ENCODE measurements around the gene RTN3.
"Not testable (repeated sequence)": the region's sequence is repeated elsewhere in the genome, so short reads cannot be mapped to it uniquely, and the experiment has no call there.

The RTN3 gene

GRCh38 chr11:63681321-63682065, at the start of gene RTN3:
TSS of gene RTN3 (plus strand) at chr11:63681500. CDS start at chr11:63681637, 137 bp downstream.
- Mint-ChIP-seq H3K27me3 (no peaks in the 10 kb centered on the region), H3K4me3 (peak within 1 kb of the TSS; percentile 94), H3K9me3 (no peaks in the 10 kb centered on the region), H3K36me3 (ENCODE audit: low read depth) (peaks cover 2% of the 10 kb centered on the region), H3K4me1 (peaks cover 34% of the 10 kb centered on the region), H3K27ac (peak within 1 kb of the TSS; percentile 91)
- ATAC-seq (peak; percentile 96), DNase-seq (peak; percentile 99)

- Mint-ChIP-seq H3K36me3 (ENCODE audit: low read depth) (peaks cover 20% of the 10 kb centered on the region), H3K27ac (no peak overlapping the region), H3K4me3 (no peak overlapping the region), H3K27me3 (no peaks in the 10 kb centered on the region), H3K4me1 (peaks cover 11% of the 10 kb centered on the region), H3K9me3 (no peaks in the 10 kb centered on the region)
- DNase-seq (peak; percentile 67), ATAC-seq (peak; percentile 73)
Measured at GRCh38 chr11:63635762-63636465, 45.4 kb upstream of the RTN3 start.

GRCh38 chr11:63638436-63638835, 42.9 kb upstream of the RTN3 start:
- H3K4me1 Mint-ChIP-seq, H3K27ac Mint-ChIP-seq, ATAC-seq, H3K27me3 Mint-ChIP-seq, H3K9me3 Mint-ChIP-seq, H3K4me3 Mint-ChIP-seq, DNase-seq: not testable (repeated sequence)
- H3K36me3 Mint-ChIP-seq (ENCODE audit: low read depth): peaks cover 14% of the 10 kb centered on the region

GRCh38 chr11:63639199-63639832, 42.0 kb upstream of the RTN3 start:
- Mint-ChIP-seq H3K27ac (no peak overlapping the region), H3K27me3 (no peaks in the 10 kb centered on the region), H3K36me3 (ENCODE audit: low read depth) (peaks cover 17% of the 10 kb centered on the region), H3K4me3 (no peak overlapping the region), H3K9me3 (no peaks in the 10 kb centered on the region), H3K4me1 (peaks cover 3% of the 10 kb centered on the region)
- DNase-seq (no peak), ATAC-seq (no peak)

- no peak for ATAC-seq
- Mint-ChIP-seq H3K36me3 (ENCODE audit: low read depth) (peaks cover 20% of the 10 kb centered on the region), H3K4me1 (peaks cover 3% of the 10 kb centered on the region), H3K4me3 (no peak overlapping the region), H3K27ac (no peak overlapping the region), H3K27me3 (no peaks in the 10 kb centered on the region), H3K9me3 (no peaks in the 10 kb centered on the region)
- DNase-seq: no peak
Measured at GRCh38 chr11:63641727-63642126, 39.6 kb upstream of the RTN3 start.

GRCh38 chr11:63643205-63643604, 38.1 kb upstream of the RTN3 start:
- no peaks in the 10 kb centered on the region for H3K27me3 Mint-ChIP-seq

GRCh38 chr11:63652671-63653070, 28.6 kb upstream of the RTN3 start:
- Mint-ChIP-seq H3K27me3 (no peaks in the 10 kb centered on the region), H3K36me3 (ENCODE audit: low read depth) (peaks cover 27% of the 10 kb centered on the region), H3K4me1 (peaks cover 4% of the 10 kb centered on the region), H3K4me3 (no peak overlapping the region), H3K27ac (no peak overlapping the region), H3K9me3 (no peaks in the 10 kb centered on the region)
- DNase-seq: no peak
- ATAC-seq: no peak

More at GRCh38 chr11:63643205-63643604, 38.1 kb upstream of the RTN3 start:
- ATAC-seq (no peak), DNase-seq (no peak)
- Mint-ChIP-seq H3K36me3 (ENCODE audit: low read depth) (peaks cover 18% of the 10 kb centered on the region), H3K4me3 (no peak overlapping the region), H3K9me3 (no peaks in the 10 kb centered on the region), H3K4me1 (no peaks in the 10 kb centered on the region), H3K27ac (no peak overlapping the region)

GRCh38 chr11:63660972-63661371, 20.3 kb upstream of the RTN3 start:
- DNase-seq: no peak
- Mint-ChIP-seq H3K36me3 (ENCODE audit: low read depth) (peaks cover 9% of the 10 kb centered on the region), H3K4me3 (no peak overlapping the region), H3K4me1 (peaks cover 20% of the 10 kb centered on the region), H3K9me3 (no peaks in the 10 kb centered on the region), H3K27me3 (no peaks in the 10 kb centered on the region), H3K27ac (no peak overlapping the region)
- no peak for ATAC-seq

- ATAC-seq (no peak), DNase-seq (no peak)
- no peak overlapping the region for H3K27ac Mint-ChIP-seq
- H3K4me3 Mint-ChIP-seq: no peak overlapping the region
- no peaks in the 10 kb centered on the region for H3K36me3 Mint-ChIP-seq (ENCODE audit: low read depth)
- H3K4me1 Mint-ChIP-seq: peaks cover 38% of the 10 kb centered on the region
- H3K27me3 Mint-ChIP-seq: no peaks in the 10 kb centered on the region
- H3K9me3 Mint-ChIP-seq: no peaks in the 10 kb centered on the region
Measured at GRCh38 chr11:63663809-63664208, 17.5 kb upstream of the RTN3 start.

- H3K4me1 Mint-ChIP-seq: peaks cover 52% of the 10 kb centered on the region
- H3K27ac Mint-ChIP-seq: no peak overlapping the region
- H3K9me3 Mint-ChIP-seq: no peaks in the 10 kb centered on the region
- H3K4me3 Mint-ChIP-seq: no peak overlapping the region
- H3K36me3 Mint-ChIP-seq (ENCODE audit: low read depth): peaks cover 3% of the 10 kb centered on the region
- H3K27me3 Mint-ChIP-seq: no peaks in the 10 kb centered on the region
- no peak for ATAC-seq
- DNase-seq: no peak
Measured at GRCh38 chr11:63666874-63667273, 14.4 kb upstream of the RTN3 start.

GRCh38 chr11:63667995-63668795, 13.1 kb upstream of the RTN3 start:
- DNase-seq: no peak
- Mint-ChIP-seq H3K4me3 (no peak overlapping the region), H3K27me3 (no peaks in the 10 kb centered on the region), H3K9me3 (no peaks in the 10 kb centered on the region), H3K27ac (peak overlapping the region; percentile 82), H3K36me3 (ENCODE audit: low read depth) (peaks cover 3% of the 10 kb centered on the region), H3K4me1 (peaks cover 57% of the 10 kb centered on the region)
- peak; percentile 84 for ATAC-seq

- Mint-ChIP-seq H3K36me3 (ENCODE audit: low read depth) (peaks cover 3% of the 10 kb centered on the region), H3K9me3 (no peaks in the 10 kb centered on the region), H3K27ac (peak overlapping the region; percentile 82), H3K27me3 (no peaks in the 10 kb centered on the region), H3K4me3 (peak overlapping the region; percentile 81), H3K4me1 (peaks cover 53% of the 10 kb centered on the region)
- no peak for DNase-seq
- ATAC-seq: no peak
Measured at GRCh38 chr11:63670096-63670432, 11.2 kb upstream of the RTN3 start.

- no peaks in the 10 kb centered on the region for H3K9me3 Mint-ChIP-seq
- ATAC-seq (no peak), DNase-seq (peak; percentile 48)
- H3K27ac Mint-ChIP-seq: peak overlapping the region; percentile 82
- H3K27me3 Mint-ChIP-seq: no peaks in the 10 kb centered on the region
- peaks cover 53% of the 10 kb centered on the region for H3K4me1 Mint-ChIP-seq
- H3K36me3 Mint-ChIP-seq (ENCODE audit: low read depth): peaks cover 3% of the 10 kb centered on the region
- H3K4me3 Mint-ChIP-seq: peak overlapping the region; percentile 81
Measured at GRCh38 chr11:63670433-63671321, 10.6 kb upstream of the RTN3 start.

All from activated naive CD8-positive, alpha-beta T cell treated with anti-CD3 and anti-CD28 coated beads, Interleukin-2, amount 50 U/mL, for 24 hours (primary cell).